ENCODE data around the gene OR1A2. TPM values are rescaled to one million over a fixed set of nuclear protein-coding genes. Genes with fewer than 3 reads are reported as not detected.
"Not testable (repeated sequence)": the region's sequence is repeated elsewhere in the genome, so short reads cannot be mapped to it uniquely, and the experiment has no call there.

Gene OR1A2
- total and polyA plus RNA-seq, 9 of the 15 experiments (the other 6 are each of a cell fraction or from before 2014, with no cell fraction given), result not detected

GRCh38 chr17:3232300-3232699 lies 35.0 kb downstream of the OR1A2 start:
- H3K4me3 ChIP-seq; POLR2A ChIA-PET; H4K20me1 ChIP-seq (replicated peaks; ENCODE audit: control insufficient read depth, insufficient read depth, low read length); DNase-seq (ENCODE audit: extremely low read depth in 1 of 4, low spot score in 3 of 4); H3K4me1 ChIP-seq (replicated peaks in 1 of 2; ENCODE audit: control insufficient read depth in 2 of 2, insufficient read depth in 2 of 2, low read length in 2 of 2); H3K9ac ChIP-seq (ENCODE audit: insufficient read depth in 1 of 2, low read depth in 2 of 2, low read length in 2 of 2); FAIRE-seq; H3K9me3 ChIP-seq (replicated peaks; ENCODE audit: control insufficient read depth, insufficient read depth, low read depth, low read length); H2AFZ ChIP-seq (ENCODE audit: low read depth, low read length); H3K9me1 ChIP-seq (ENCODE audit: control insufficient read depth, insufficient read depth, low read length); H3K79me2 ChIP-seq (ENCODE audit: control insufficient read depth, insufficient read depth, low read length); H3K27ac ChIP-seq (ENCODE audit: extremely low read depth, low read depth, low read length); intact Hi-C loops (cut with micrococcal nuclease); H3K27me3 ChIP-seq (ENCODE audit: control insufficient read depth in 2 of 2, insufficient read depth in 2 of 2, low read length in 2 of 2); H3K4me2 ChIP-seq (ENCODE audit: insufficient read depth, low read length); in situ Hi-C loops (cut with MboI); CTCF ChIA-PET (ENCODE audit: low intra/inter-chr PET ratio); H3K36me3 ChIP-seq (ENCODE audit: control insufficient read depth, insufficient read depth, low read length); ATAC-seq; BruUV-seq (replicated peaks): not testable (repeated sequence)
- 0% methylated on average over 5 of the region's 8 CpGs for WGBS (ENCODE audit: insufficient coverage, low coverage, missing lambda C conversion rate)

- ATAC-seq; CTCF ChIA-PET (ENCODE audit: low intra/inter-chr PET ratio); H3K4me3 ChIP-seq; H3K36me3 ChIP-seq (ENCODE audit: control insufficient read depth, insufficient read depth, low read length); intact Hi-C loops (cut with micrococcal nuclease); H3K9me1 ChIP-seq (ENCODE audit: control insufficient read depth, insufficient read depth, low read length); H3K79me2 ChIP-seq (ENCODE audit: control insufficient read depth, insufficient read depth, low read length); DNase-seq (ENCODE audit: extremely low read depth in 1 of 4, low spot score in 3 of 4); H3K4me1 ChIP-seq (replicated peaks in 1 of 2; ENCODE audit: control insufficient read depth in 2 of 2, insufficient read depth in 2 of 2, low read length in 2 of 2); H3K4me2 ChIP-seq (ENCODE audit: insufficient read depth, low read length); H4K20me1 ChIP-seq (replicated peaks; ENCODE audit: control insufficient read depth, insufficient read depth, low read length); H3K9me3 ChIP-seq (replicated peaks; ENCODE audit: control insufficient read depth, insufficient read depth, low read depth, low read length); in situ Hi-C loops (cut with MboI); FAIRE-seq; POLR2A ChIA-PET; H2AFZ ChIP-seq (ENCODE audit: low read depth, low read length); H3K27me3 ChIP-seq (ENCODE audit: control insufficient read depth in 2 of 2, insufficient read depth in 2 of 2, low read length in 2 of 2); H3K9ac ChIP-seq (ENCODE audit: insufficient read depth in 1 of 2, low read depth in 2 of 2, low read length in 2 of 2); BruUV-seq (replicated peaks); H3K27ac ChIP-seq (ENCODE audit: extremely low read depth, low read depth, low read length): not testable (repeated sequence)
- WGBS (ENCODE audit: insufficient coverage, low coverage, missing lambda C conversion rate), result no CpG with 5 or more reads among the region's 2 CpGs
Measured at GRCh38 chr17:3238685-3239084, 41.4 kb downstream of the OR1A2 start.

GRCh38 chr17:3241044-3241443 lies 43.7 kb downstream of the OR1A2 start:
- intact Hi-C loops (cut with micrococcal nuclease); ATAC-seq; H3K9ac ChIP-seq (ENCODE audit: insufficient read depth in 1 of 2, low read depth in 2 of 2, low read length in 2 of 2); H3K36me3 ChIP-seq (ENCODE audit: control insufficient read depth, insufficient read depth, low read length); BruUV-seq (replicated peaks); FAIRE-seq; in situ Hi-C loops (cut with MboI); H3K4me1 ChIP-seq (replicated peaks in 1 of 2; ENCODE audit: control insufficient read depth in 2 of 2, insufficient read depth in 2 of 2, low read length in 2 of 2); H3K9me1 ChIP-seq (ENCODE audit: control insufficient read depth, insufficient read depth, low read length); H3K9me3 ChIP-seq (replicated peaks; ENCODE audit: control insufficient read depth, insufficient read depth, low read depth, low read length); H3K79me2 ChIP-seq (ENCODE audit: control insufficient read depth, insufficient read depth, low read length); H2AFZ ChIP-seq (ENCODE audit: low read depth, low read length); DNase-seq (ENCODE audit: extremely low read depth in 1 of 4, low spot score in 3 of 4); CTCF ChIA-PET (ENCODE audit: low intra/inter-chr PET ratio); H3K27ac ChIP-seq (ENCODE audit: extremely low read depth, low read depth, low read length); H3K4me3 ChIP-seq; H3K4me2 ChIP-seq (ENCODE audit: insufficient read depth, low read length); POLR2A ChIA-PET; H3K27me3 ChIP-seq (ENCODE audit: control insufficient read depth in 2 of 2, insufficient read depth in 2 of 2, low read length in 2 of 2); H4K20me1 ChIP-seq (replicated peaks; ENCODE audit: control insufficient read depth, insufficient read depth, low read length): not testable (repeated sequence)
- no CpG with 5 or more reads among the region's 1 CpG for WGBS (ENCODE audit: insufficient coverage, low coverage, missing lambda C conversion rate)

- H3K9ac ChIP-seq (ENCODE audit: insufficient read depth in 1 of 2, low read depth in 2 of 2, low read length in 2 of 2); H3K27me3 ChIP-seq (ENCODE audit: control insufficient read depth in 2 of 2, insufficient read depth in 2 of 2, low read length in 2 of 2); H3K79me2 ChIP-seq (ENCODE audit: control insufficient read depth, insufficient read depth, low read length); intact Hi-C loops (cut with micrococcal nuclease); ATAC-seq; DNase-seq (ENCODE audit: extremely low read depth in 1 of 4, low spot score in 3 of 4); H3K36me3 ChIP-seq (ENCODE audit: control insufficient read depth, insufficient read depth, low read length); FAIRE-seq; CTCF ChIA-PET (ENCODE audit: low intra/inter-chr PET ratio); H3K27ac ChIP-seq (ENCODE audit: extremely low read depth, low read depth, low read length); H4K20me1 ChIP-seq (replicated peaks; ENCODE audit: control insufficient read depth, insufficient read depth, low read length); H3K4me3 ChIP-seq; H3K9me3 ChIP-seq (replicated peaks; ENCODE audit: control insufficient read depth, insufficient read depth, low read depth, low read length); in situ Hi-C loops (cut with MboI); H3K4me1 ChIP-seq (replicated peaks in 1 of 2; ENCODE audit: control insufficient read depth in 2 of 2, insufficient read depth in 2 of 2, low read length in 2 of 2); H3K4me2 ChIP-seq (ENCODE audit: insufficient read depth, low read length); H2AFZ ChIP-seq (ENCODE audit: low read depth, low read length); POLR2A ChIA-PET; BruUV-seq (replicated peaks); H3K9me1 ChIP-seq (ENCODE audit: control insufficient read depth, insufficient read depth, low read length): not testable (repeated sequence)
- WGBS (ENCODE audit: insufficient coverage, low coverage, missing lambda C conversion rate), result 0% methylated on average over 1 of the region's 1 CpG
Measured at GRCh38 chr17:3244841-3245240, 47.5 kb downstream of the OR1A2 start.
